T-helper 1 cell treated with Interleukin-12 subunit alpha and Interleukin-12 subunit beta and Interleukin-4 antibody, amounts not matched to agents 30 ng/mL and 1 ng/mL, for 36 hours (primary cell): Measurements from ENCODE around the gene CLMP. TPM values are rescaled to one million over a fixed set of nuclear protein-coding genes. Genes with fewer than 3 reads are reported as not detected.

Experiments used
- intact Hi-C: fragments of 100-400 bp; cut with micrococcal nuclease; formaldehyde crosslinking; loops from one replicate; pipeline ENCODE4 v1.15.1; 2024
- total RNA-seq: library from RNA; stranded (reverse); gene quantifications from 2 replicates; pipeline ENCODE4 v1.2.3, GENCODE V29; 2022

CLMP gene
- total RNA-seq, 1 donor from 2014 or later: 0.91 TPM

- intact Hi-C loops: loop anchor here (1.0 to 5.0 kb wide), 6 partner anchors 16 to 343 kb away; partner anchors contain the start of genes GRAMD1B and HSPA8
These were observed 107.4 kb downstream of the CLMP start for GRCh38 chr11:123087657-123088056.

DNA sequence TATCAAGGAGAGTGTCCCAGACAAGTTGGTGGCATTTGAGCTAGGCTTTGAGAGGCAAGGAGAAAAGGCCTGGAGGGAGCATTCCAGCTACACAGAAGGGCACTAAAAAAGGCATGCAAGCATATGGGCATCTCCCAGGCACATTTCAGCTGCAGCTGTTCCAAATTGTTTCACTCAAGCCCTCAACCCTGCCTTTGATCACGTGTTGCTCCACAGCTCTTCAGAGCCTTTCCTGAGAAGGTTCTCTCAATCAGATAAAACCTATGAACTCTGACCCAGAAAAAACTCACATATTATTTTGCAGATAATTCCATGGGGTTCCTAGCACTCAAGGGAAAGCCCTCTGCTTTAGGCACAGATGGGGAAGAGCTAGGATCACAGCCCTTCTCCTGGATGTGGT, 108.7 kb downstream of the CLMP start:
- intact Hi-C loops: loop anchor here (2.0 to 5.0 kb wide), 3 partner anchors 34 to 344 kb away; partner anchors contain the start of gene GRAMD1B

DNA sequence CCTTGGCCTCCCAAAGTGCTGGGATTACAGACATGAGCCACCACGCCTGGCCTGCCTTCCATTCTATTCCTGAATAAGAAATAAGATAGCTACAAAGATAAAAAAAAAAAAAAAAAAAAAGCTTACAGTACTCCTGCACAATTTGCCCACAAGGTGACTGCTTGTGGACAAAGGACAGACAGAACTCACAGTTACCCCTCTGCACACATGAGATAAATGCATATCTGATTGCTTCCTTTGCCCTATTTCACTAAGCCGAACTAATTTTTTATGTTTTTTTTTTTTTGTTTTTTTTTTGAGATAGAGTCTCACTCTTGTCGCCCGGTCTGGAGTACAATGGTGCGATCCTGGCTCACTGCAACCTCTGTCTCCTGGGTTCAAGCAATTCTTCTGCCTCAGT, 109.6 kb downstream of the CLMP start:
- intact Hi-C loops: loop anchor here (5.0 kb wide), 2 partner anchors 33 to 338 kb away; no protein-coding TSS in a partner anchor

- intact Hi-C loops: no loop called here
These were observed 110.6 kb downstream of the CLMP start for GRCh38 chr11:123084454-123084853.

DNA sequence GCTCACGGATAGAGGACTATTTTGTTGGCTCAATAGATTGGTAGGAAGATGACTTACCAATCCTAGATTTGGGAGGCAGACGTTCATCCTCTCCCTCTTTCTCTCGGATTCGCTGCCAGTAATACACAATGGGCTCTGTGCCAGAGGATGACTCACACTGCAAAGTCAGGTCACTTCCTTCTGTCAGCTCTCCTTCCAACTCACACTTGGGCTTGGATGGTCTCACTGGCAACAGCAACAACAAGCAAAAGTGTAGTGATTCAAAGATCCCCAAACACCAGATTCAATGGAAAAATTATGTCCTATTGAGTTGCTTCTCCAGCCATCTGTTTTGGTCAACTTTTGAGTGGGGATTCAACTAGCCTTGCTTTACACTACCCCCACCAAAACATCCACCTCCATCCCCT, 111.4 kb downstream of the CLMP start:
- intact Hi-C loops: loop anchor here (1.0 to 2.0 kb wide), 2 partner anchors 13 to 21 kb away; partner anchors contain the start of gene HSPA8

GRCh38 chr11:123082977-123083376, 112.1 kb downstream of the CLMP start:
- intact Hi-C loops: loop anchor here (1.0 to 2.0 kb wide), 2 partner anchors 13 to 20 kb away; partner anchors contain the start of gene HSPA8

GRCh38 chr11:123080015-123080414, 115.0 kb downstream of the CLMP start:
- intact Hi-C loops: no loop called here

GRCh38 chr11:123076484-123076883, 118.6 kb downstream of the CLMP start:
- intact Hi-C loops: no loop called here

GRCh38 chr11:123073343-123074057, 121.5 kb downstream of the CLMP start:
- intact Hi-C loops: no loop called here

- intact Hi-C loops: no loop called here
These were observed 122.3 kb downstream of the CLMP start for GRCh38 chr11:123072762-123073161.

DNA sequence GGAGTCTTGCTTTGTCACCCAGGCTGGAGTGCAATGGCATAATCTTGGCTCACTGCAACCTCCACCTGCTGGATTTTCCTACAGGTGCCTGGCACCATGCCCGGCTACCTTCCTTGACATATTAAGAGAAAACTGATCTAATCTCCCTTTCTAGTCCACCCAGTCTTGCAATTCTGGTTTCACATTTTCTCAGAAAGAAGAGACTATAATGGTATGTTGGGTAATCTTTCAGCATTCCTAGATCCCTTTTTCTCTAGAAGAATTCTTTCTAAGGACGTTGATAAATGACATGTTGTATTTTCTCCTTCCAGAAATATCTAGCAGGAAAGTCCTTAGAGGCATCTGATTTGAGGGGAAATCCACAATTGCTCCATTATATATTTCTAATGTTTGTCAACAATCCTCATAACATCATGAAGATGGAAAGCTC, 122.7 kb downstream of the CLMP start:
- intact Hi-C loops: no loop called here

DNA sequence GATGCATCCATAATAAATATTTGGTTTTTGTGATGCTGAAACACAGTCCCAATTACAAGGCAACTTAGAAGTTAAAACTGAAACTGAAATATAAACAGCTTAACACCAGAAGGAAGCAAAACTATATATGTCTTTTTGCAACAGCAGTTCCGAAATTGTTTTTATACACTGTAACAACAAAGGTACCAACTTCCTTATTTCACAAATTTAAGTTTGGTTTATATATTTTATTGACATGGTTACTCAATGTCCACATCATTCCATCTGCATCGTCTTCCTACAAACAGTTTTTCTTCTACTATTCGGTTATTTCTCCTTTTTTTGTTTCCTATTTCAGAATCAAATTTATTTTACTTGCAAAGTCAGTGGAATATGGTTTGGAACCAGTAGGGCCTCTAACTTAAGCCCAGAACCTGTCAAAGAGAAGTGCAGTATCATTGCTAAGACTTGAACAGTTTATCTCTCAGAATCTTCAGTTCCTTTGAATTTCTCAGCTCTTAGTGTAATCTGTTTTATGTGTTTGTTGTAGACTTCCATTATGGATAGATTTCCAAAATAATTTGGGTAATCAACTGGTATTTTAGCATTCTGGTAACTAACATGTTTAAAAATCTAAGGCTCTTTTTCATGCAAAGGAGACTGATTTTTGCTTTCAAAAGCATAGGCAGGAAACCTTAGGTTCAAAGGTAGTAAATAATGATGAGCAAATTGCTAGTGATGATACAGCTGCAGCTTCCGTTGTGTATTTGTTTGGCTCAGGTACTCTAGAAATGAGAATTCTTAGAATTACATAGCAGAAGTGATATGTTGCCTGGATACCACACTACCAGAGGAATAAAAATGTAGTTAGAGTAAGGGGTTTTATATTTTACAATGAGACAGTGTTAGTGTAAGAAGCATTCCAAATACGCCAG, 124.9 kb downstream of the CLMP start:
- intact Hi-C loops: loop anchor here (1.0 to 10.0 kb wide), 9 partner anchors 8 to 1775 kb away; partner anchors contain the start of genes HSPA8, SC5D and UBASH3B

- intact Hi-C loops: loop anchor here (10.0 kb wide), 3 partner anchors 411 to 1771 kb away; partner anchors contain the start of genes SC5D and UBASH3B
These were observed 129.4 kb downstream of the CLMP start for GRCh38 chr11:123065621-123066020.

- intact Hi-C loops: loop anchor here (2.0 to 10.0 kb wide), 10 partner anchors 19 to 1769 kb away; partner anchors contain the start of genes GRAMD1B, SC5D, UBASH3B and VWA5A
These were observed 131.0 kb downstream of the CLMP start for GRCh38 chr11:123063826-123064657.

GRCh38 chr11:123062892-123063825, 131.9 kb downstream of the CLMP start:
- intact Hi-C loops: loop anchor here (1.0 to 10.0 kb wide), 14 partner anchors 7 to 1768 kb away; partner anchors contain the start of genes GRAMD1B, SC5D, UBASH3B and VWA5A

GRCh38 chr11:123062158-123062891, 132.7 kb downstream of the CLMP start:
- intact Hi-C loops: loop anchor here (1.0 to 10.0 kb wide), 14 partner anchors 8 to 1768 kb away; partner anchors contain the start of genes GRAMD1B, SC5D, UBASH3B and VWA5A

GRCh38 chr11:123061403-123062157, 133.5 kb downstream of the CLMP start, which contains the start of gene HSPA8:
HSPA8 (minus strand) TSS chr11:123062136; CDS start chr11:123061324, 812 bp downstream.
- intact Hi-C loops: loop anchor here (1.0 to 10.0 kb wide), 15 partner anchors 9 to 1767 kb away; partner anchors contain the start of genes GRAMD1B, SC5D, UBASH3B and VWA5A
